NB4 (cell line): ENCODE data around the gene HERPUD1.
"Not testable (repeated sequence)": the region's sequence is repeated elsewhere in the genome, so short reads cannot be mapped to it uniquely, and the experiment has no call there.

ENCODE experiments used
- DNase-seq: peaks from one replicate; pipeline ENCODE4 v3.0.0; 2010; ENCODE audit warnings: low read depth
- H3K4me3 ChIP-seq: one replicate; pipeline ENCODE4 v1.5.1; 2011; ENCODE audit warnings: mild to moderate bottlenecking, low read depth, low read length, moderate library complexity
- MYC ChIP-seq: IDR thresholded peaks from 2 replicates; pipeline ENCODE4 v1.6.1; 2011; ENCODE audit warnings: low read depth, low read length
- POLR2A ChIP-seq: IDR thresholded peaks from 2 replicates; pipeline ENCODE4 v1.6.1; 2011; ENCODE audit warnings: mild to moderate bottlenecking; ENCODE audit not compliant: insufficient read length; ENCODE audit errors: extremely low read depth
- TF ChIP-seq, protein P1 (sequence below): IDR thresholded peaks from 2 replicates; pipeline ENCODE4 v1.6.1; 2011; ENCODE audit warnings: low read depth, low read length
- TF ChIP-seq, protein P2 (sequence below): IDR thresholded peaks from one replicate; pipeline ENCODE4 v1.5.1; 2012; ENCODE audit warnings: low read depth, low read length

The HERPUD1 gene

DNA sequence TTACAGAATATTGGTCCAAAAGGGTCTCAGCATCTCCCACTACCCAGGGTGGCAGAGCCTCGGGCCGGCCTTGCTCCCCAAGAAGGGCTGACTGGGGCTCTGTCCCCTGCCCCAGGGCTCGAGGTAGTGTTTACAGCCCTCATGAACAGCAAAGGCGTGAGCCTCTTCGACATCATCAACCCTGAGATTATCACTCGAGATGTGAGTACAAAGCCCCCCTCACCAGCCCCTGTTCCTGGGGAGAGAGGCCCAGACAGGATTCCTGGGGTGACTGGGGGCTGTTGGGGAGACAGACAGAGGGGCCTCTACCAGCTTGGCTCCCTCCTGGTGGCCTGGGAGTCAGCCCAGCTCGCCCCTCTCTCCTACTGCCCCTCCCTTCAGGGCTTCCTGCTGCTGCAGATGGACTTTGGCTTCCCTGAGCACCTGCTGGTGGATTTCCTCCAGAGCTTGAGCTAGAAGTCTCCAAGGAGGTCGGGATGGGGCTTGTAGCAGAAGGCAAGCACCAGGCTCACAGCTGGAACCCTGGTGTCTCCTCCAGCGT is 51.3 kb downstream of the HERPUD1 start:
- no peak for TF ChIP-seq MYC
- TF ChIP-seq, protein P1, sequence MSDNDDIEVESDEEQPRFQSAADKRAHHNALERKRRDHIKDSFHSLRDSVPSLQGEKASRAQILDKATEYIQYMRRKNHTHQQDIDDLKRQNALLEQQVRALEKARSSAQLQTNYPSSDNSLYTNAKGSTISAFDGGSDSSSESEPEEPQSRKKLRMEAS: no peak
- no peak for TF ChIP-seq POLR2A
- H3K4me3 ChIP-seq: no peak overlapping the region
- no peak for DNase-seq

DNA sequence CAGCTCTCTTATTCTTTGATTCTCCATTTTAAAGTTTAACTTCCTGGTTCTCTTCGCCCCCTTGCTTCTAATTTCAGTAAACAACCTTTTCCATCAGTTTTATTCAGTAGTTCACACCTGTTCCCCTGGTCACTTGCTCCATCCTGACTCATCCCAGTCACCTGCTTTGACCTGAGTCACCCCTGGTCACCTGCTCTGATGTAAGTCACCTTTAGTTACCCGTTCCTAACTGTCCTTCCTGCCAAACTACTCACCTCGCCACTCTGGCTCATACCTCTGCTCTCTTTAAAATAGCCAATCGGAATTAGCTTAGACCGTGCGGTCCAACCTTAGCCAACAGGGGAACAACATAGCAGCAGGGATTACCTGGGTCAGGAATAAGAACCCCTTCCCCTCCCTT is 52.7 kb downstream of the HERPUD1 start:
- TF ChIP-seq, protein P1: no peak
- TF ChIP-seq POLR2A: no peak
- TF ChIP-seq, protein P2, sequence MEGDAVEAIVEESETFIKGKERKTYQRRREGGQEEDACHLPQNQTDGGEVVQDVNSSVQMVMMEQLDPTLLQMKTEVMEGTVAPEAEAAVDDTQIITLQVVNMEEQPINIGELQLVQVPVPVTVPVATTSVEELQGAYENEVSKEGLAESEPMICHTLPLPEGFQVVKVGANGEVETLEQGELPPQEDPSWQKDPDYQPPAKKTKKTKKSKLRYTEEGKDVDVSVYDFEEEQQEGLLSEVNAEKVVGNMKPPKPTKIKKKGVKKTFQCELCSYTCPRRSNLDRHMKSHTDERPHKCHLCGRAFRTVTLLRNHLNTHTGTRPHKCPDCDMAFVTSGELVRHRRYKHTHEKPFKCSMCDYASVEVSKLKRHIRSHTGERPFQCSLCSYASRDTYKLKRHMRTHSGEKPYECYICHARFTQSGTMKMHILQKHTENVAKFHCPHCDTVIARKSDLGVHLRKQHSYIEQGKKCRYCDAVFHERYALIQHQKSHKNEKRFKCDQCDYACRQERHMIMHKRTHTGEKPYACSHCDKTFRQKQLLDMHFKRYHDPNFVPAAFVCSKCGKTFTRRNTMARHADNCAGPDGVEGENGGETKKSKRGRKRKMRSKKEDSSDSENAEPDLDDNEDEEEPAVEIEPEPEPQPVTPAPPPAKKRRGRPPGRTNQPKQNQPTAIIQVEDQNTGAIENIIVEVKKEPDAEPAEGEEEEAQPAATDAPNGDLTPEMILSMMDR: no peak
- no peak for TF ChIP-seq MYC
- no peak overlapping the region for H3K4me3 ChIP-seq
- no peak for DNase-seq

DNA sequence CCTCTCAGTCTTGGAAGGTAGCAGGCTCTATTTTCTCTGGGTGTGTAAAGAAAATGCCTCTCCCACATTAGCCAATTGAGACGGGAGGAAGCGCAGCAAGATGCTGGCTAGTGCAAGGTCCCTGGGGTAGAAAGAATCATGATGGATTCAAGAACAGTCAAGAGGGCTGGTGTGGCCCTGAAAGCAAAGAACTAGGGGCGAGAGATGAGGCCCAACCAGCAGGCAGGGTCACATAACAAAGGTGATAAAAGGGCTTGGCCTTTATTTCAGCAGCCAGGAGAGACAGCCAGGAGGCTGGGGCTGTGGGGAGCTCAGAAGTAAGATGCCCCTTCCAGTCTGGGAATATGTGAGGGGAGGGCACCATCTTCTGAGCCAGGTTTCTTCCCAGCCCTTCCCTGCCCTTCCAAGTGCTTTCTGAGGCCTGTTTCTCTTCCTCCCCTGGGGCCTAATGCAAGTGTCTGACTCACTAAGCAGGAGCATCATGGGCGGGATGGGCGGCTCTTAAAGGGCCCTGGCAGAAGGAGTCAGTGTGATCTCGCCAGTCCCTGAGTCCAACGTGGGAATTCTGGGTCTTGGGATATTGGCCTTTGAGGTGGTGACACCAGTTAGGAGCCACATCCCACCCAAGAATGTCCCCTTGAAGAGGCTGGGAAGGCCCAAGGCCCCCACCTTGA is 53.5 kb downstream of the HERPUD1 start:
- peak; percentile 84 for DNase-seq
- H3K4me3 ChIP-seq: no peak overlapping the region
- TF ChIP-seq MYC (no peak; the same call in 1 of the 2 replicates), POLR2A (no peak)
- TF ChIP-seq, protein P2: no peak
- TF ChIP-seq, protein P1: no peak

DNA sequence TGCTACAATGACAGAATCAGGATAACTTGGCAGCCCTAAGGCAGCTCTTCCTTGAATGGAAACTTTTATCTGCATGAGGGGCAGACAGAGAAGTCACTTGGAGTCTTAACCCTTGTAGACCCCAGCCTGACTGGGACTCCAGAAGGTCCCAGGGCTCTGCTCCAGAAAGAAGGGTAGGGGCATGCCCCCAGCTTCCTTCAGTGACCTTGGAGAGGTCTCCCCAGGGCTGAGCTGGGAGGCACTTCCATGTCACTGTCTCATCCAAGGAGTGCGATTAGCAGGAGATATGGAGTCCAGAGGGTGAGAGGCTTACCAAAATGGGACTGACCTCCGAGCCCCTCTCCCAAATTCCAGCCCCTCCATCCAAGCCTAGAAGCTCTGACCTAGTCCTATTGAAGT is 54.0 kb downstream of the HERPUD1 start:
- H3K4me3 ChIP-seq: no peak overlapping the region
- no peak for DNase-seq
- TF ChIP-seq MYC (no peak), POLR2A (no peak)
- TF ChIP-seq, protein P2: no peak
- TF ChIP-seq, protein P1: no peak

DNA sequence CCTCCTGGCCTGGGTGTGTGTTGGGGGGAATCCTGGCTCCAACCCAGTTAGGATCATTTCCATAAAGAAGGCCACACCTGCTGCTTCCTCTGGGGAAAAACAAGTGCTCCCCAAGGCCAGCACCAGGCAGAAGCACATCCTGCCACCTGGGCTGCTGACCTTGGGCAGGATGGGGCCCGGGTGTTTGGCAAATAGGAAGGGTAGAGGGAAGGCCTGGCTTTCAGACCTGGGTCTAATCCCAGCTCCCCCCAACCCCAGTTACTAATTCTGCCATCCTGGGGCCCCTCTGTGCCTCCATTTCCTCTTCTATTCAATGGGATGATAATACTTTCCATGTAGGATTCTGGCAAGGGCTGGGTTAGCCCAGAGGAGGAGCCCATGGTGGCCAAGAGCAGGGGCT is 54.4 kb downstream of the HERPUD1 start:
- H3K4me3 ChIP-seq: no peak overlapping the region
- no peak for DNase-seq
- TF ChIP-seq, protein P2: no peak
- TF ChIP-seq MYC: no peak
- no peak for TF ChIP-seq POLR2A
- TF ChIP-seq, protein P1: no peak

DNA sequence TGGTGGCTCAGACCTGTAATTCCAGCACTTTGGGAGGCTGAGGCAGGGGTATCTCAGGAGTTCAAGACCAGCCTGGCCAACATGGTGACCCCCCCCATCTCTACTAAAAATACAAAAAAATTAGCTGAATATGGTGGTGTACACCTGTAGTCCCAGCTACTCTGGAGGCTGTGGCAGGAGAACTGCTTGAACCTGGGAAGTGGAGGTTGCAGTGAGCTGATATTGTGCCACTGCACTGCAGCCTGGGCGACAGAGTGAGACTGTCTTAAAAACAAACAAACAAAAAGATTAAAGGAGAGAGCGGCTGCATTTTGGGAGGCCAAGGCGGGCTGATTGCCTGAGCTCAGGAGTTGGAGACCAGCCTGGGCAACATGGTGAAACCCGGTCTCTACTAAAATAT is 55.0 kb downstream of the HERPUD1 start:
- DNase-seq, H3K4me3 ChIP-seq: not testable (repeated sequence)

DNA sequence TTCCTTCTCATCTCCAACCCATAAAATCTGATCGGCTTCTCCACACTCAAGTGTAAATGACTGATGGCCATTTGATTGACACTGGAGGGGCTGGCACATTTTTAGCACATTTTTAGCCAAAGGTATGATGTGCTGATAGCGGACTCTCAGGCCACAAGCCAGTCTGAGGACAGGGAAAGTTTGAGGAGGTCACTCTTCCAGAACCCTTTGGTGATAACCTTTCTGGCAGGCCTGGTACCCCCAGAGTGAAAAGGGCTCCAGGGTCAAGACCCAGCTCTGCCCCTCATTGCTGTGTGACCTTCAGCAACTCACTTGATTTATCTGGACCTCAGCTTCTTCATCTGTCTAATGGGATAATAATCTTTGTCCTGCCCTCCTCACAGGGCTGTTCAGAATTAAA is 55.8 kb downstream of the HERPUD1 start:
- no peak for DNase-seq
- no peak overlapping the region for H3K4me3 ChIP-seq
- TF ChIP-seq MYC: no peak
- no peak for TF ChIP-seq POLR2A
- TF ChIP-seq, protein P2: no peak
- TF ChIP-seq, protein P1: no peak
